Testis (tissue), 2 donors: ENCODE data around the gene MCF2L.

ENCODE experiments used
- CTCF ChIP-seq, 3 experiments: fragments of 450-650 bp in 2 of 3; fragments of 200-600 bp in 1 of 3; sonication (generic) in 1 of 3; IDR thresholded peaks; one replicate each; pipeline ENCODE4 v1.5.1; 2016 to 2019; ENCODE audit warnings: antibody characterized with exemption in 3 of 3, mild to moderate bottlenecking in 2 of 3, moderate library complexity in 1 of 3
- POLR2A ChIP-seq: fragments of 450-650 bp; IDR thresholded peaks from one replicate; pipeline ENCODE4 v1.6.1; 2017; ENCODE audit warnings: antibody characterized with exemption, mild to moderate bottlenecking, moderate library complexity

GRCh38 chr13:113022391-113022744, 53.4 kb downstream of the MCF2L start:
- no peak for TF ChIP-seq CTCF (IDR thresholded peaks at IDR 0.05)
- TF ChIP-seq POLR2A = no peak
